Suprapubic skin (tissue), 4 donors: ENCODE measurements around the gene KATNB1. TPM values are rescaled to one million over a fixed set of nuclear protein-coding genes. Genes with fewer than 3 reads are reported as not detected.

Experiments
- DNase-seq, 2 donors: peaks; one replicate each; pipeline ENCODE4 v3.0.0-alpha.2; 2019; ENCODE audit warnings: low spot score in 2 of 2
- H3K27ac ChIP-seq: fragments of 200-600 bp; sonication (generic); one replicate; pipeline ENCODE4 v1.5.1; 2019
- H3K27me3 ChIP-seq: fragments of 200-600 bp; sonication (generic); one replicate; pipeline ENCODE4 v1.5.1; 2019
- H3K36me3 ChIP-seq: fragments of 200-600 bp; sonication (generic); one replicate; pipeline ENCODE4 v1.5.1; 2019
- H3K4me1 ChIP-seq: fragments of 200-600 bp; sonication (generic); one replicate; pipeline ENCODE4 v1.5.1; 2019
- H3K4me3 ChIP-seq: fragments of 200-600 bp; sonication (generic); one replicate; pipeline ENCODE4 v1.5.1; 2019; ENCODE audit warnings: mild to moderate bottlenecking
- H3K9me3 ChIP-seq: fragments of 200-600 bp; sonication (generic); one replicate; pipeline ENCODE4 v1.5.1; 2019
- EP300 ChIP-seq: sonication (generic); formaldehyde crosslinking; IDR thresholded peaks from one replicate; pipeline ENCODE4 v1.6.1; 2017; ENCODE audit warnings: antibody characterized with exemption
- POLR2A ChIP-seq, 2 donors: fragments of 450-650 bp; IDR thresholded peaks; one replicate each; pipeline ENCODE4 v1.6.1; 2017; ENCODE audit warnings: antibody characterized with exemption in 2 of 2, mild to moderate bottlenecking in 2 of 2, moderate library complexity in 2 of 2
- POLR2AphosphoS5 ChIP-seq, 3 donors: sonication (generic); formaldehyde crosslinking; IDR thresholded peaks; one replicate each; pipeline ENCODE4 v1.6.1; 2017; ENCODE audit warnings: antibody characterized with exemption in 3 of 3
- WGBS: methylation state at CpG from one replicate; pipeline ENCODE4 v1.1.5; 2018; 5-methylcytosine and 5-hydroxymethylcytosine counted together
- total RNA-seq, 4 donors: library from RNA; depleted of rRNA; stranded (reverse); fragments of >200 nt; gene quantifications; one replicate each; pipeline ENCODE4 v1.1.0, GENCODE V29; 2016
- TF ChIP-seq, protein P1 (sequence below), 2 donors: fragments of 200-600 bp in 1 of 2; fragments of 450-650 bp in 1 of 2; sonication (generic) in 1 of 2; IDR thresholded peaks; one replicate each; pipeline ENCODE4 v1.5.1; 2016 to 2019; ENCODE audit warnings: antibody characterized with exemption in 2 of 2, mild to moderate bottlenecking in 1 of 2, moderate library complexity in 1 of 2

KATNB1 gene
- total RNA-seq, 4 donors from 2014 or later = 47.8 to 62.7 (median 55.7) TPM

- peak overlapping the region; percentile 84 for H3K27ac ChIP-seq
- WGBS = 82% methylated on average over 8 of the region's 16 CpGs
- peaks cover 81% of the 10 kb centered on the region for H3K4me1 ChIP-seq
- no peak for TF ChIP-seq POLR2A (IDR thresholded peaks at IDR 0.05)
- TF ChIP-seq, protein P1, sequence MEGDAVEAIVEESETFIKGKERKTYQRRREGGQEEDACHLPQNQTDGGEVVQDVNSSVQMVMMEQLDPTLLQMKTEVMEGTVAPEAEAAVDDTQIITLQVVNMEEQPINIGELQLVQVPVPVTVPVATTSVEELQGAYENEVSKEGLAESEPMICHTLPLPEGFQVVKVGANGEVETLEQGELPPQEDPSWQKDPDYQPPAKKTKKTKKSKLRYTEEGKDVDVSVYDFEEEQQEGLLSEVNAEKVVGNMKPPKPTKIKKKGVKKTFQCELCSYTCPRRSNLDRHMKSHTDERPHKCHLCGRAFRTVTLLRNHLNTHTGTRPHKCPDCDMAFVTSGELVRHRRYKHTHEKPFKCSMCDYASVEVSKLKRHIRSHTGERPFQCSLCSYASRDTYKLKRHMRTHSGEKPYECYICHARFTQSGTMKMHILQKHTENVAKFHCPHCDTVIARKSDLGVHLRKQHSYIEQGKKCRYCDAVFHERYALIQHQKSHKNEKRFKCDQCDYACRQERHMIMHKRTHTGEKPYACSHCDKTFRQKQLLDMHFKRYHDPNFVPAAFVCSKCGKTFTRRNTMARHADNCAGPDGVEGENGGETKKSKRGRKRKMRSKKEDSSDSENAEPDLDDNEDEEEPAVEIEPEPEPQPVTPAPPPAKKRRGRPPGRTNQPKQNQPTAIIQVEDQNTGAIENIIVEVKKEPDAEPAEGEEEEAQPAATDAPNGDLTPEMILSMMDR (IDR thresholded peaks at IDR 0.05) = no peak
- TF ChIP-seq POLR2AphosphoS5 (IDR thresholded peaks at IDR 0.05) = no peak
- no peak for TF ChIP-seq EP300
- H3K4me3 ChIP-seq = peak overlapping the region; percentile 39
- H3K36me3 ChIP-seq = peaks cover 6% of the 10 kb centered on the region
- DNase-seq = no peak
- H3K9me3 ChIP-seq = no peaks in the 10 kb centered on the region
- H3K27me3 ChIP-seq = no peaks in the 10 kb centered on the region
These were observed 62.8 kb downstream of the KATNB1 start for GRCh38 chr16:57798267-57798810.

GRCh38 chr16:57798953-57799599 is 63.5 kb downstream of the KATNB1 start:
- Histone ChIP-seq H3K36me3 (peaks cover 6% of the 10 kb centered on the region), H3K4me1 (peaks cover 86% of the 10 kb centered on the region), H3K9me3 (no peaks in the 10 kb centered on the region), H3K27me3 (no peaks in the 10 kb centered on the region), H3K4me3 (no peak overlapping the region), H3K27ac (no peak overlapping the region)
- 70% methylated on average over 6 of the region's 6 CpGs for WGBS
- DNase-seq = no peak
- TF ChIP-seq POLR2A (IDR thresholded peaks at IDR 0.05) = no peak
- TF ChIP-seq EP300 = no peak
- TF ChIP-seq, protein P1 (IDR thresholded peaks at IDR 0.05) = no peak
- TF ChIP-seq POLR2AphosphoS5 (IDR thresholded peaks at IDR 0.05) = no peak

GRCh38 chr16:57799600-57800199 is 64.1 kb downstream of the KATNB1 start:
- no peak for DNase-seq
- H3K4me3 ChIP-seq = no peak overlapping the region
- peaks cover 86% of the 10 kb centered on the region for H3K4me1 ChIP-seq

DNA sequence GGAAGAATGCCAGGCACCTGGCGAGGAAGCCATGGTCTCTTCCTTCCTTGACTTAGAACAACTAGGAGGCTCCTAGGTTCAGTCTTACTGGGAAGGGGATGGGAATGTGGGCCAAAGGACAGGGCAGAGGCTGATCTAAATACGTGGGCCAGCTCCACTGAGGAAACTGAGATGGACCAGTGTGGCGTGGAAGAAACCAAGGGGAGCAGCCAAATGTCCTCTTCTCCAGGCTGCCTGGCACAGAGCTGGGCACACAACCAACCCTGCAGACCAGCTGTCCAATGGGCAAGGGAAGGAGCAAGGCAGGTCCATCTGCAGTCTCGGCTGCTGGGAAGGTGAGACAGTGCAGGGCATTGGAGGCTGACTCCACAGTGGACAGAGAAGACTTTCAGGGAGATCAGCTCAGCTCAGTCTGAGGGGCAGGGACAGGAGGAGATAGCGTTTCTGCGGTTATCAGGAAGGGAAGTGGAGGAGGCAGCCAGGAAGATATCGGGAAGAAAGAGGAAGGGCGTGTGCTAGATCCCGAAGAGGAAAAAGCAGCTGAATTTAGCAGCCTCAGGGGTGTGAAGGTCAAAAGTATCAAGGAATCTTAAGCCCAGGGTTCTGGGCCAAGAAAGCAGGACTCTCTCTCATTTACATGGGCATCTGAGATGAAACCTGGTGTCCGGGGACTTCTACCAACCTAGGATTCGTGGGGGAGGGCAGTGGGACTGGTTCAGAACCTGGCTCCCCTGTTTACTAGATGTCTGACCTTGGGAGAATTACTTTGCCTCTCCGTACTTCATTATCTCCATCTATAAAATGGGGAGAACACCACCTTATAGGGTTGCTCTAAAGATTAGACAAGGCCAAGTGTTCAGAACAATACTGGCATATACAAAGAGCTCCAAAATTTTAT is 64.9 kb downstream of the KATNB1 start:
- WGBS = 44% methylated on average over 12 of the region's 12 CpGs
- Histone ChIP-seq H3K36me3 (no peaks in the 10 kb centered on the region), H3K4me1 (peaks cover 79% of the 10 kb centered on the region), H3K4me3 (peak overlapping the region; percentile 64), H3K9me3 (no peaks in the 10 kb centered on the region), H3K27me3 (no peaks in the 10 kb centered on the region), H3K27ac (peak overlapping the region; percentile 90)
- DNase-seq = no peak
- TF ChIP-seq POLR2AphosphoS5 (IDR thresholded peaks at IDR 0.05) = no peak
- no peak for TF ChIP-seq EP300
- TF ChIP-seq, protein P1 (IDR thresholded peaks at IDR 0.05) = no peak
- TF ChIP-seq POLR2A (IDR thresholded peaks at IDR 0.05) = no peak

More at GRCh38 chr16:57799600-57800199, 64.1 kb downstream of the KATNB1 start:
- no peaks in the 10 kb centered on the region for H3K9me3 ChIP-seq
- peaks cover 3% of the 10 kb centered on the region for H3K36me3 ChIP-seq
- H3K27me3 ChIP-seq = no peaks in the 10 kb centered on the region
- peak overlapping the region; percentile 27 for H3K27ac ChIP-seq
- WGBS = 55% methylated on average over 4 of the region's 5 CpGs
- TF ChIP-seq POLR2A (IDR thresholded peaks at IDR 0.05) (no peak), EP300 (no peak), POLR2AphosphoS5 (IDR thresholded peaks at IDR 0.05) (no peak)
- TF ChIP-seq, protein P1 (IDR thresholded peaks at IDR 0.05) = no peak
